ENCODE measurements around the gene ARHGAP33. TPM values are rescaled to one million over a fixed set of nuclear protein-coding genes. Genes with fewer than 3 reads are reported as not detected.

Gene ARHGAP33
- total RNA-seq, 1 experiment from 2014 or later: 19.5 TPM

- no CpG with 5 or more reads among the region's 4 CpGs for WGBS (ENCODE audit: extremely low coverage, insufficient read length, low lambda C conversion rate)
- H4K20me1 ChIP-seq (ENCODE audit: control insufficient read depth, insufficient read depth, insufficient read length): no peaks in the 10 kb centered on the region
- H2AFZ ChIP-seq (ENCODE audit: low read length): no peak overlapping the region
- H2BK12ac ChIP-seq (ENCODE audit: insufficient read length, low read depth, low read length): no peak overlapping the region
- H2BK20ac ChIP-seq (ENCODE audit: low read depth, low read length, poor library complexity, severe bottlenecking): no peak overlapping the region
- no peak overlapping the region for H4K8ac ChIP-seq (replicated peaks; ENCODE audit: insufficient read length, low read depth, low read length)
- H3K4me1 Mint-ChIP-seq: peaks cover 5% of the 10 kb centered on the region in 2 experiments
- no peaks in the 10 kb centered on the region for H3K23me2 ChIP-seq (ENCODE audit: insufficient read length, low read depth, low read length, poor library complexity, severe bottlenecking)
- no peak overlapping the region for H3K4me2 ChIP-seq (ENCODE audit: insufficient read depth, insufficient read length, low read length)
- no peaks in the 10 kb centered on the region for H3K9me3 ChIP-seq (ENCODE audit: control insufficient read depth, low read depth, low read length)
- no peak overlapping the region for H3K4ac ChIP-seq (ENCODE audit: low read depth, low read length)
- H3K18ac ChIP-seq (ENCODE audit: insufficient read length, low read depth, low read length): no peak overlapping the region
- no peak overlapping the region for H3T11ph ChIP-seq (ENCODE audit: low read length)
- no peaks in the 10 kb centered on the region for H3K4me1 ChIP-seq (ENCODE audit: insufficient read depth, low read length)
- no peaks in the 10 kb centered on the region for H3K79me2 ChIP-seq (ENCODE audit: insufficient read depth, low read length)
- no peak overlapping the region for H3K23ac ChIP-seq (ENCODE audit: insufficient read length, low read depth, low read length)
- H3K14ac ChIP-seq (ENCODE audit: insufficient read depth, low read length): no peak overlapping the region
- no peak for DNase-seq
- no peak overlapping the region for H4K5ac ChIP-seq (ENCODE audit: insufficient read length, low read depth, low read length)
- no peak for TF ChIP-seq CTCF (conservative IDR thresholded peaks at IDR 0.05)
- H4K91ac ChIP-seq (ENCODE audit: insufficient read length, low read depth, low read length): no peak overlapping the region
- H3K27ac Mint-ChIP-seq: no peak overlapping the region
- H3K79me1 ChIP-seq (ENCODE audit: insufficient read depth, low read depth, low read length, poor library complexity, severe bottlenecking): no peaks in the 10 kb centered on the region
- H3K4me3 Mint-ChIP-seq: no peak overlapping the region
- no peak overlapping the region for H2BK15ac ChIP-seq (ENCODE audit: low read depth, low read length)
- no peak overlapping the region for H3K9ac ChIP-seq (ENCODE audit: extremely low read depth, insufficient read length, low read length)
- peaks cover 62% of the 10 kb centered on the region for H3K27me3 Mint-ChIP-seq (ENCODE audit: low read depth)
- H2AK5ac ChIP-seq (ENCODE audit: insufficient read length, low read length): no peak overlapping the region
- no peak overlapping the region for H3K27ac ChIP-seq (ENCODE audit: insufficient read length, low read depth, low read length)
- H2BK120ac ChIP-seq (ENCODE audit: low read depth, low read length, poor library complexity, severe bottlenecking): no peak overlapping the region
- no peaks in the 10 kb centered on the region for H3K27me3 ChIP-seq (ENCODE audit: insufficient read depth, low read length)
- no peaks in the 10 kb centered on the region for H3K9me3 Mint-ChIP-seq
- H3K36me3 Mint-ChIP-seq (ENCODE audit: insufficient read depth in 1 of 3, low read depth in 3 of 3): no peaks in the 10 kb centered on the region
- H2BK5ac ChIP-seq (ENCODE audit: insufficient read length, low read length): no peak overlapping the region
- H3K56ac ChIP-seq (ENCODE audit: insufficient read length, low read depth, low read length): no peak overlapping the region
Observed at GRCh38 chr19:35832054-35832453, 56.7 kb downstream of the ARHGAP33 start.

All from H9 (cell line).